ENCODE data around the gene TNFRSF1A. TPM values are rescaled to one million over a fixed set of nuclear protein-coding genes. Genes with fewer than 3 reads are reported as not detected.

Gene TNFRSF1A
- total and polyA plus RNA-seq, 9 of the 15 experiments (the other 6 are each of a cell fraction or from before 2014, with no cell fraction given): 0.76 to 43.5 (median 30.0) TPM

GRCh38 chr12:6336889-6337853 is 4.7 kb downstream of the TNFRSF1A start:
- H3K27me3 ChIP-seq (ENCODE audit: control insufficient read depth in 2 of 2, insufficient read depth in 2 of 2, low read length in 2 of 2): no peaks in the 10 kb centered on the region
- DNase-seq (ENCODE audit: extremely low read depth in 1 of 4, low spot score in 3 of 4): peak; percentile 26 to 73 (median 40)
- under 1% methylated on average over 13 of the region's 15 CpGs for WGBS (ENCODE audit: insufficient coverage, low coverage, missing lambda C conversion rate)
- CTCF ChIA-PET (ENCODE audit: low intra/inter-chr PET ratio): interaction anchor here (2.1 kb wide), 1 partner anchor 128 kb away, joined by 9 read pairs; no protein-coding TSS in a partner anchor
- no peak for FAIRE-seq
- H3K36me3 ChIP-seq (ENCODE audit: control insufficient read depth, insufficient read depth, low read length): peaks cover 40% of the 10 kb centered on the region; the same call in 2 of the 3 replicates
- no peaks in the 10 kb centered on the region for H4K20me1 ChIP-seq (replicated peaks; ENCODE audit: control insufficient read depth, insufficient read depth, low read length)
- in situ Hi-C loops (cut with MboI) (loop anchor here (5.0 kb wide), 1 partner anchor 35 kb away; no protein-coding TSS in a partner anchor), intact Hi-C loops (cut with micrococcal nuclease) (loop anchor here (5.0 kb wide), 1 partner anchor 135 kb away; the partner anchor contains the start of gene VAMP1)
- H3K79me2 ChIP-seq (ENCODE audit: control insufficient read depth, insufficient read depth, low read length): peaks cover 71% of the 10 kb centered on the region
- H3K9me3 ChIP-seq (replicated peaks; ENCODE audit: control insufficient read depth, insufficient read depth, low read depth, low read length): no peaks in the 10 kb centered on the region
- H3K9ac ChIP-seq (ENCODE audit: insufficient read depth in 1 of 2, low read depth in 2 of 2, low read length in 2 of 2): peak overlapping the region; percentile 89 to 93
- TSS peak; percentile 92 for BruUV-seq (replicated peaks)
- H3K4me2 ChIP-seq (ENCODE audit: insufficient read depth, low read length): peak overlapping the region; percentile 82
- peaks cover 42 to 53% of the 10 kb centered on the region in 2 experiments for H3K4me1 ChIP-seq (replicated peaks in 1 of 2; ENCODE audit: control insufficient read depth in 2 of 2, insufficient read depth in 2 of 2, low read length in 2 of 2)
- peak overlapping the region; percentile 39 for H3K4me3 ChIP-seq
- no peaks in the 10 kb centered on the region for H3K9me1 ChIP-seq (ENCODE audit: control insufficient read depth, insufficient read depth, low read length)
- H3K27ac ChIP-seq (ENCODE audit: extremely low read depth, low read depth, low read length): peak overlapping the region; percentile 98
- peak; percentile 12 for ATAC-seq
- POLR2A ChIA-PET: interaction anchor here (0.6 to 4.7 kb wide), 12 partner anchors 8 to 537 kb away, joined by 3 to 38 read pairs (median 4); partner anchors contain the start of gene VAMP1
- H2AFZ ChIP-seq (ENCODE audit: low read depth, low read length): peak overlapping the region; percentile 20
- TF ChIP-seq GABPA (tag; conservative IDR thresholded peaks at IDR 0.05; ENCODE audit: low read depth) (peak; percentile 68), NR2C2 (CRISPR knock-in tag; IDR thresholded peaks at IDR 0.05) (no peak), NR2C2 (tag; IDR thresholded peaks at IDR 0.05) (peak; percentile 16; the same call in 1 of the 2 replicates), ZNF668 (CRISPR knock-in tag; IDR thresholded peaks at IDR 0.05) (no peak), ETS1 (conservative IDR thresholded peaks at IDR 0.05; ENCODE audit: control insufficient read depth, low read depth, low read length) (peak; percentile 58; the same call in 1 of the 2 replicates), U2AF2 (optimal IDR thresholded peaks at IDR 0.05; ENCODE audit: low read depth, low read length) (no peak), TBP (optimal IDR thresholded peaks at IDR 0.05; ENCODE audit: low read depth, low read length) (no peak), ZBTB1 (CRISPR knock-in tag; IDR thresholded peaks at IDR 0.05; ENCODE audit: borderline replicate concordance, low read depth) (0 out of 2 replicates have a peak, but pooled peaks have one; percentile 26), ZNF592 (IDR thresholded peaks at IDR 0.05) (peak; percentile 75; the same call in 1 of the 2 replicates), E2F3 (CRISPR knock-in tag; IDR thresholded peaks at IDR 0.05) (no peak), ZBTB12 (CRISPR knock-in tag; IDR thresholded peaks at IDR 0.05) (no peak), TAF1 (IDR thresholded peaks at IDR 0.05; ENCODE audit: control insufficient read depth, extremely low read depth, insufficient read depth, low read length, severe bottlenecking) (peak; percentile 55), CHCHD3 (CRISPR knock-in tag; IDR thresholded peaks at IDR 0.05) (no peak)

All from K562 (cell line).